ENCODE data around the gene ECHS1. TPM values are rescaled to one million over a fixed set of nuclear protein-coding genes. Genes with fewer than 3 reads are reported as not detected.

The ECHS1 gene
- total RNA-seq, 4 donors from 2014 or later: 96.7 to 123 (median 106) TPM

DNA sequence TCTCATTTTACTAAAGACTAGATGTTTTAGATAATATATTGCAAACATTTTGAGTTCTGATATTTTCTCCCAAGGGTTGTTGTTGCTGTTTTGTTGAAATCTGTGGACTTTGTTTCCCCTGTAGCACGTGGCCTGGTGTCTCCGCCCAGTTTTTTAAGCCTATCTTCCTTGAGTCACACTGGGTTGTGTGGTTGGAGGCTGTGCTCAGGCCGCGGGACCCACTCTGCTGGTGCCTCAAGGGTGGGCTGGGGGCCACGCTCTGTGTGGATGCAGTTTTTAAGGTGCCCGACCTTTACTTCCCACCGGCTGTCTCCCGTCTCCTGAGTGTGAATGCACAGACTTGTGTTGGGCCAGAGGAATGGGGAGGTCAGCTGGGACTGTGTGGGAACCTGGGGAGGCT is 30.2 kb downstream of the ECHS1 start:
- TF ChIP-seq, protein P1, sequence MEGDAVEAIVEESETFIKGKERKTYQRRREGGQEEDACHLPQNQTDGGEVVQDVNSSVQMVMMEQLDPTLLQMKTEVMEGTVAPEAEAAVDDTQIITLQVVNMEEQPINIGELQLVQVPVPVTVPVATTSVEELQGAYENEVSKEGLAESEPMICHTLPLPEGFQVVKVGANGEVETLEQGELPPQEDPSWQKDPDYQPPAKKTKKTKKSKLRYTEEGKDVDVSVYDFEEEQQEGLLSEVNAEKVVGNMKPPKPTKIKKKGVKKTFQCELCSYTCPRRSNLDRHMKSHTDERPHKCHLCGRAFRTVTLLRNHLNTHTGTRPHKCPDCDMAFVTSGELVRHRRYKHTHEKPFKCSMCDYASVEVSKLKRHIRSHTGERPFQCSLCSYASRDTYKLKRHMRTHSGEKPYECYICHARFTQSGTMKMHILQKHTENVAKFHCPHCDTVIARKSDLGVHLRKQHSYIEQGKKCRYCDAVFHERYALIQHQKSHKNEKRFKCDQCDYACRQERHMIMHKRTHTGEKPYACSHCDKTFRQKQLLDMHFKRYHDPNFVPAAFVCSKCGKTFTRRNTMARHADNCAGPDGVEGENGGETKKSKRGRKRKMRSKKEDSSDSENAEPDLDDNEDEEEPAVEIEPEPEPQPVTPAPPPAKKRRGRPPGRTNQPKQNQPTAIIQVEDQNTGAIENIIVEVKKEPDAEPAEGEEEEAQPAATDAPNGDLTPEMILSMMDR (IDR thresholded peaks at IDR 0.05 in 4 of 5, conservative IDR thresholded peaks at IDR 0.05 in 1 of 5): no peak
- TF ChIP-seq POLR2A (IDR thresholded peaks at IDR 0.05): no peak
- H3K4me1 ChIP-seq: no peaks in the 10 kb centered on the region
- H3K27me3 ChIP-seq: peaks cover 47 to 67% (median 59%) of the 10 kb centered on the region in 3 donors
- in situ Hi-C loops (cut with MboI; ENCODE audit: low sequenced_read_pairs in 4 of 4) (no loop called here), intact Hi-C loops (cut with DNase I; ENCODE audit: low total_unique reads) (no loop called here)
- no peak overlapping the region for H3K4me3 ChIP-seq
- H3K9me3 ChIP-seq: no peaks in the 10 kb centered on the region
- H3K36me3 ChIP-seq: no peaks in the 10 kb centered on the region
- H3K27ac ChIP-seq: no peak overlapping the region
- no peak for ATAC-seq
- no peak for DNase-seq

DNA sequence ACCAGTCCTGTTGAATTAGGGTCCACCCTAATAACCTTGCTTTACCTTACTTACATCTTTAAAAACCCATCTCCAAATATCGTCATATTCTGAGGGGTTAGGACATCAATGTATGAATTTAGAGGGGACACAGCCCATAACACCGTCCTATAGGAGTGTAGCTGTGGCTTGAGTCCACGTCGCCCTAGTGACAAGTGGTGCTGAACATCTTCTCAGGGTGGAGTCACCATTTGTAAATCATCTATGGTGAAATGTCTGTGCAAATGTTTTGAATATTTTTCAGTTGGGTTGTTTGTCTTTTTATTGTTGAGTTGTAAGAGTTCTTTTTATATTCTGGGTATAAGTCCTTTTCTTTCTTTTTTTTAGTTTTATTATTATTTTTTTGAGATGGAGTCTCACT is 31.2 kb downstream of the ECHS1 start:
- Histone ChIP-seq H3K27ac (no peak overlapping the region), H3K27me3 (peaks cover 54 to 68% (median 59%) of the 10 kb centered on the region in 3 donors), H3K4me3 (no peak overlapping the region), H3K9me3 (no peaks in the 10 kb centered on the region), H3K36me3 (no peaks in the 10 kb centered on the region), H3K4me1 (no peaks in the 10 kb centered on the region)
- TF ChIP-seq, protein P1 (IDR thresholded peaks at IDR 0.05 in 4 of 5, conservative IDR thresholded peaks at IDR 0.05 in 1 of 5): no peak
- no peak for TF ChIP-seq POLR2A (IDR thresholded peaks at IDR 0.05)
- ATAC-seq (no peak), DNase-seq (no peak)
- in situ Hi-C loops (cut with MboI; ENCODE audit: low sequenced_read_pairs in 4 of 4): no loop called here
- intact Hi-C loops (cut with DNase I; ENCODE audit: low total_unique reads): no loop called here

DNA sequence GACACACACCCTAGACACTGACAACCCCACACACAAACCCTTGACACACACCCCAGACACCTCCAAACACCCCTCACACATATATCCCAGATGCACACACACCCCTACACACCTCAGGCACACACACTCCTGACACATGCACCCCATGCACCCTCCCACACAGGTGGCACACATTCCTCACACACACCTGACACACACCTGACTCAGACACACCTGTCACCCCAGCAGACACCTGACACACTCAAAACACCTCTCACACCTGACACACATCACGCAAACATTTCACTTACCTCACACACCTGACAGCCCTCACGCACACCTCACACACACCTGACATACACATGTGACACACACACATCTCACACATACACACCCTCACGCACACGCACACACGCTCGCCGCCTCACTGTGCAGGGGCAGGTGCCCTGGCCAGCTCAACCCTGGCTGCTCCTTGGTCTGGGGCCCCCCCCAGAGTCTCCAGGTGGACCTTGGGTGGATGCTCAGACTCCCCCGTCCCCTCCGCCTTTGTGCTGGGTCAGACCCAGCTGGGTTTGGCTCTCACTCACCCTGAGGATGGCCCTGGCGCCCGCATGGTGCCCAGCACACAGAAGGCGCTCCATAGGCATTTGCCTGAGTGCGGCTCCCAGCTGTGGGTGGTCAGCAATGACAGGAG is 33.3 kb downstream of the ECHS1 start:
- DNase-seq: no peak
- peaks cover 5 to 15% of the 10 kb centered on the region in 2 donors for H3K4me1 ChIP-seq
- no peaks in the 10 kb centered on the region for H3K9me3 ChIP-seq
- no peaks in the 10 kb centered on the region for H3K36me3 ChIP-seq
- intact Hi-C loops (cut with DNase I; ENCODE audit: low total_unique reads) (no loop called here), in situ Hi-C loops (cut with MboI; ENCODE audit: low sequenced_read_pairs in 4 of 4) (no loop called here)
- H3K27ac ChIP-seq: no peak overlapping the region
- H3K27me3 ChIP-seq: peaks cover 75 to 87% (median 79%) of the 10 kb centered on the region in 3 donors
- no peak for ATAC-seq
- no peak for TF ChIP-seq POLR2A (IDR thresholded peaks at IDR 0.05)
- H3K4me3 ChIP-seq: no peak overlapping the region

DNA sequence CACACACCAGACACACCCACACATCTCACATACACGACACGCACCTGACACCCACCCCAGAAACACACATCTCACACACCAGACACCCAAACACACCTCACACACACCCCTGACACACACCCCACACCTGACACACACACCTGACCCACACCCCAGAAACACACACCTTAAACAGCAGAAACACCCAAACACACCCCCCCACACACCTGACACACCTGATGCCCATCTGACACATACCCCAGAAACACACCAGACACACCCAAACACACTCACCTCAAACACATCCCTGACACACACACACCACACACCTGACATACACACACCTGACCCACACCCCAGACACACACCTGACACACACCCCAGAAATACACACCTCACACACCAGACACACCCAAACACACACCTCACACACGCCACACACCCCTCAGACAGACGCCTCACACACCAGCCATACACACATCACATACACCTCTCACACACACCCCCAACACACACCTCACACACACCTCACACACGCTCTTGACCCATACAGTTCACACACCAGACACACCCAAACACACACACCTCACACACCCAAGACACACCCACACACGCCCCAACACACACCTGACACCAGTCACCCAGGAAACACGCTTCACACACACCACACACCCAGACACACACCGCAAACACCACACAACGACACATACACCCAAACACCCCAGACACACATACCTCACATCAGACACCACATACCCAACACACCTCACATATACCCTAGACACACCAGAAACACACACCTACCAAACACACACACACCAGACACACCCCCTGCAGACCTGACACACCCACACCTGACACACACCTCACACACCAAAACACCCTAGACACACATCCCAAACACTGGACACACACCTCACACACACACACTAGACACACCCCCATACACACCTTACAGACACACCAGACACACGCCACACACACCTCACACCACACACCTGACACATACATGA is 34.8 kb downstream of the ECHS1 start:
- H3K4me1 ChIP-seq: peaks cover 5 to 15% of the 10 kb centered on the region in 2 donors
- DNase-seq (no peak), ATAC-seq (no peak)
- no peak overlapping the region for H3K27ac ChIP-seq
- H3K36me3 ChIP-seq: no peaks in the 10 kb centered on the region
- peaks cover 73 to 87% (median 76%) of the 10 kb centered on the region in 3 donors for H3K27me3 ChIP-seq
- no peaks in the 10 kb centered on the region for H3K9me3 ChIP-seq
- in situ Hi-C loops (cut with MboI; ENCODE audit: low sequenced_read_pairs in 4 of 4): no loop called here
- no peak overlapping the region for H3K4me3 ChIP-seq
- no peak for TF ChIP-seq POLR2A (IDR thresholded peaks at IDR 0.05)
- TF ChIP-seq, protein P1 (IDR thresholded peaks at IDR 0.05 in 4 of 5, conservative IDR thresholded peaks at IDR 0.05 in 1 of 5): no peak
- intact Hi-C loops (cut with DNase I; ENCODE audit: low total_unique reads): no loop called here

DNA sequence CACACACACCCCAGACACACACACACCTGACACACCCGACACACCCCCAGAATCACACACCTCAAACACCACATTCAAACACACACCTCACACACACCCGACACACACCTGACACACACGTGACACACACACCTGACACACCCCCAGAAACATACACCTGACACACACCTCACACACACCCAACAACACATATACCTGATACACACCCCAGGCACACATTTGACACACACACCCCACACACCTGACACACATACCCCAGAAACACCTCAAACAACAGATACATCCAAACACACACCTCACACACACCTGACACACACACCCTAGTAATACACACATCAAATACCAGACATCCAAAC is 35.8 kb downstream of the ECHS1 start:
- H3K4me3 ChIP-seq: no peak overlapping the region
- intact Hi-C loops (cut with DNase I; ENCODE audit: low total_unique reads): no loop called here
- no peak overlapping the region for H3K27ac ChIP-seq
- in situ Hi-C loops (cut with MboI; ENCODE audit: low sequenced_read_pairs in 4 of 4): no loop called here
- no peaks in the 10 kb centered on the region for H3K9me3 ChIP-seq
- peaks cover 67 to 86% (median 72%) of the 10 kb centered on the region in 3 donors for H3K27me3 ChIP-seq
- H3K4me1 ChIP-seq: peaks cover 5 to 15% of the 10 kb centered on the region in 2 donors
- H3K36me3 ChIP-seq: no peaks in the 10 kb centered on the region
- DNase-seq (no peak), ATAC-seq (no peak)
- TF ChIP-seq POLR2A (IDR thresholded peaks at IDR 0.05): no peak
- TF ChIP-seq, protein P1 (IDR thresholded peaks at IDR 0.05 in 4 of 5, conservative IDR thresholded peaks at IDR 0.05 in 1 of 5): no peak

All from gastrocnemius medialis (tissue), 4 donors.